Parathyroid adenoma (tissue), 2 donors: ENCODE measurements around the gene ASPSCR1.
"Not testable (repeated sequence)": the region's sequence is repeated elsewhere in the genome, so short reads cannot be mapped to it uniquely, and the experiment has no call there.

Experiments used
- H2AFZ ChIP-seq: fragments of 300-600 bp; sonication (generic); one replicate; pipeline ENCODE4 v1.7.0; 2017; ENCODE audit warnings: antibody characterized with exemption, mild to moderate bottlenecking
- H3K27ac ChIP-seq: fragments of 300-600 bp; sonication (generic); one replicate; pipeline ENCODE4 v1.7.0; 2017
- H3K27me3 ChIP-seq: fragments of 300-600 bp; sonication (generic); one replicate; pipeline ENCODE4 v1.7.0; 2017; ENCODE audit warnings: low read length; ENCODE audit not compliant: control insufficient read depth, insufficient read depth
- H3K36me3 ChIP-seq: fragments of 300-600 bp; sonication (generic); one replicate; pipeline ENCODE4 v1.7.0; 2017; ENCODE audit warnings: low read length; ENCODE audit not compliant: control insufficient read depth, insufficient read depth
- H3K4me1 ChIP-seq: fragments of 300-600 bp; sonication (generic); one replicate; pipeline ENCODE4 v1.7.0; 2017; ENCODE audit warnings: control low read depth
- H3K4me2 ChIP-seq: fragments of 300-600 bp; sonication (generic); one replicate; pipeline ENCODE4 v1.7.0; 2017; ENCODE audit warnings: low read length
- H3K4me3 ChIP-seq: fragments of 300-600 bp; sonication (generic); one replicate; pipeline ENCODE4 v1.7.0; 2017; ENCODE audit warnings: low read depth, low read length
- H3K79me2 ChIP-seq: fragments of 300-600 bp; sonication (generic); one replicate; pipeline ENCODE4 v1.7.0; 2017; ENCODE audit warnings: control low read depth
- H3K9ac ChIP-seq: fragments of 300-600 bp; sonication (generic); one replicate; pipeline ENCODE4 v1.7.0; 2017; ENCODE audit warnings: mild to moderate bottlenecking
- H3K9me3 ChIP-seq: fragments of 300-600 bp; sonication (generic); one replicate; pipeline ENCODE4 v1.7.0; 2017; ENCODE audit warnings: low read length; ENCODE audit not compliant: control insufficient read depth
- CTCF ChIP-seq: fragments of 300-600 bp; sonication (generic); IDR thresholded peaks from one replicate; pipeline ENCODE4 v1.7.0; 2017; ENCODE audit warnings: antibody characterized with exemption, mild to moderate bottlenecking
- donor health status: primary hyperparathyroidism.

ASPSCR1 gene

GRCh38 chr17:81976332-81977210, 858 bp upstream of the ASPSCR1 start:
- no peaks in the 10 kb centered on the region for H3K36me3 ChIP-seq
- peaks cover 10% of the 10 kb centered on the region for H3K4me1 ChIP-seq
- peak overlapping the region; percentile 52 for H3K27ac ChIP-seq
- H3K4me3 ChIP-seq = peak overlapping the region; percentile 93
- H3K27me3 ChIP-seq = no peaks in the 10 kb centered on the region
- peak overlapping the region; percentile 57 for H3K4me2 ChIP-seq
- peak overlapping the region; percentile 95 for H2AFZ ChIP-seq
- H3K79me2 ChIP-seq = no peaks in the 10 kb centered on the region
- H3K9me3 ChIP-seq = no peaks in the 10 kb centered on the region
- TF ChIP-seq CTCF = no peak
- H3K9ac ChIP-seq = no peak overlapping the region

- no peaks in the 10 kb centered on the region for H3K36me3 ChIP-seq
- peak overlapping the region; percentile 57 for H3K4me2 ChIP-seq
- H3K4me3 ChIP-seq = peak overlapping the region; percentile 93
- no peak overlapping the region for H3K9ac ChIP-seq
- no peak for TF ChIP-seq CTCF
- H3K27me3 ChIP-seq = no peaks in the 10 kb centered on the region
- peaks cover 3% of the 10 kb centered on the region for H3K79me2 ChIP-seq
- H3K27ac ChIP-seq = peak overlapping the region; percentile 51
- peaks cover 10% of the 10 kb centered on the region for H3K4me1 ChIP-seq
- H2AFZ ChIP-seq = peak overlapping the region; percentile 8
- H3K9me3 ChIP-seq = no peaks in the 10 kb centered on the region
Measured at GRCh38 chr17:81978524-81979298, 1.3 kb downstream of the ASPSCR1 start.

- Histone ChIP-seq H3K4me1 (peaks cover 10% of the 10 kb centered on the region), H3K9ac (no peak overlapping the region), H3K36me3 (no peaks in the 10 kb centered on the region), H3K27me3 (no peaks in the 10 kb centered on the region), H3K4me2 (no peak overlapping the region), H3K9me3 (no peaks in the 10 kb centered on the region), H3K79me2 (peaks cover 11% of the 10 kb centered on the region), H3K27ac (no peak overlapping the region), H3K4me3 (no peak overlapping the region), H2AFZ (no peak overlapping the region)
- no peak for TF ChIP-seq CTCF
Measured at GRCh38 chr17:81980122-81980521, 2.7 kb downstream of the ASPSCR1 start.

GRCh38 chr17:81980707-81981343, 3.4 kb downstream of the ASPSCR1 start:
- Histone ChIP-seq H3K4me2 (no peak overlapping the region), H3K4me1 (peaks cover 10% of the 10 kb centered on the region), H2AFZ (no peak overlapping the region), H3K79me2 (peaks cover 18% of the 10 kb centered on the region), H3K27ac (no peak overlapping the region), H3K4me3 (no peak overlapping the region), H3K27me3 (no peaks in the 10 kb centered on the region), H3K9me3 (no peaks in the 10 kb centered on the region), H3K9ac (no peak overlapping the region), H3K36me3 (no peaks in the 10 kb centered on the region)
- no peak for TF ChIP-seq CTCF

GRCh38 chr17:81981511-81981910, 4.1 kb downstream of the ASPSCR1 start:
- H2AFZ ChIP-seq, H3K27me3 ChIP-seq, H3K9me3 ChIP-seq, H3K4me3 ChIP-seq, H3K9ac ChIP-seq, H3K36me3 ChIP-seq, H3K4me1 ChIP-seq, H3K4me2 ChIP-seq, H3K27ac ChIP-seq: not testable (repeated sequence)
- peaks cover 19% of the 10 kb centered on the region for H3K79me2 ChIP-seq
